T-helper 1 cell treated with Interleukin-12 subunit alpha and Interleukin-12 subunit beta and Interleukin-4 antibody, amounts not matched to agents 30 μg/mL and 1 μg/mL, for 36 hours (primary cell): ENCODE results near the gene OSGEP.

Experiments used
- H3K27ac Mint-ChIP-seq: one replicate; pipeline ENCODE4 v1.8.0; 2021; ENCODE audit warnings: mild to moderate bottlenecking, mixed read lengths
- H3K27me3 Mint-ChIP-seq: one replicate; pipeline ENCODE4 v1.8.0; 2021; ENCODE audit warnings: low read depth, mixed read lengths
- H3K36me3 Mint-ChIP-seq: one replicate; pipeline ENCODE4 v1.8.0; 2021; ENCODE audit warnings: low read depth, mixed read lengths
- H3K4me1 Mint-ChIP-seq: one replicate; pipeline ENCODE4 v1.8.0; 2021; ENCODE audit warnings: low read depth, mixed read lengths
- H3K4me3 Mint-ChIP-seq: one replicate; pipeline ENCODE4 v1.8.0; 2021; ENCODE audit warnings: mild to moderate bottlenecking, moderate library complexity, mixed read lengths
- H3K9me3 Mint-ChIP-seq: one replicate; pipeline ENCODE4 v1.8.0; 2021; ENCODE audit warnings: mixed read lengths

The OSGEP gene

GRCh38 chr14:20412876-20413743, 41.5 kb downstream of the OSGEP start, which contains the start of gene TEP1:
Gene TEP1 (minus strand): TSS chr14:20413501. CDS start chr14:20408439, 5,062 bp downstream.
- peaks cover 31% of the 10 kb centered on the region for H3K4me1 Mint-ChIP-seq
- H3K9me3 Mint-ChIP-seq = no peaks in the 10 kb centered on the region
- H3K27ac Mint-ChIP-seq = peak within 1 kb of the TSS; percentile 96
- H3K4me3 Mint-ChIP-seq = peak within 1 kb of the TSS; percentile 99
- H3K36me3 Mint-ChIP-seq = peaks cover 8% of the 10 kb centered on the region
- H3K27me3 Mint-ChIP-seq = no peaks in the 10 kb centered on the region

- Mint-ChIP-seq H3K36me3 (peaks cover 12% of the 10 kb centered on the region), H3K4me3 (peak overlapping the region; percentile 99), H3K27ac (peak overlapping the region; percentile 96), H3K9me3 (no peaks in the 10 kb centered on the region), H3K27me3 (no peaks in the 10 kb centered on the region), H3K4me1 (peaks cover 33% of the 10 kb centered on the region)
Observed at GRCh38 chr14:20412411-20412810, 42.2 kb downstream of the OSGEP start.

GRCh38 chr14:20409226-20409625, 45.4 kb downstream of the OSGEP start:
- no peaks in the 10 kb centered on the region for H3K27me3 Mint-ChIP-seq
- H3K9me3 Mint-ChIP-seq = no peaks in the 10 kb centered on the region
- no peak overlapping the region for H3K27ac Mint-ChIP-seq
- H3K4me3 Mint-ChIP-seq = no peak overlapping the region
- H3K36me3 Mint-ChIP-seq = peaks cover 36% of the 10 kb centered on the region
- H3K4me1 Mint-ChIP-seq = peaks cover 39% of the 10 kb centered on the region

GRCh38 chr14:20403521-20403920, 51.1 kb downstream of the OSGEP start:
- Mint-ChIP-seq H3K9me3 (no peaks in the 10 kb centered on the region), H3K4me3 (no peak overlapping the region), H3K36me3 (peaks cover 63% of the 10 kb centered on the region), H3K4me1 (peaks cover 29% of the 10 kb centered on the region), H3K27ac (no peak overlapping the region), H3K27me3 (no peaks in the 10 kb centered on the region)

GRCh38 chr14:20400965-20401593, 53.5 kb downstream of the OSGEP start:
- Mint-ChIP-seq H3K27me3 (no peaks in the 10 kb centered on the region), H3K4me3 (peak overlapping the region; percentile 38), H3K9me3 (no peaks in the 10 kb centered on the region), H3K36me3 (peaks cover 60% of the 10 kb centered on the region), H3K27ac (peak overlapping the region; percentile 67), H3K4me1 (peaks cover 20% of the 10 kb centered on the region)

GRCh38 chr14:20400589-20400964, 54.0 kb downstream of the OSGEP start:
- Mint-ChIP-seq H3K27ac (peak overlapping the region; percentile 67), H3K4me1 (peaks cover 18% of the 10 kb centered on the region), H3K27me3 (no peaks in the 10 kb centered on the region), H3K9me3 (no peaks in the 10 kb centered on the region), H3K4me3 (peak overlapping the region; percentile 38), H3K36me3 (peaks cover 60% of the 10 kb centered on the region)

- no peaks in the 10 kb centered on the region for H3K9me3 Mint-ChIP-seq
- H3K4me3 Mint-ChIP-seq = no peak overlapping the region
- no peak overlapping the region for H3K27ac Mint-ChIP-seq
- H3K4me1 Mint-ChIP-seq = peaks cover 13% of the 10 kb centered on the region
- no peaks in the 10 kb centered on the region for H3K27me3 Mint-ChIP-seq
- peaks cover 43% of the 10 kb centered on the region for H3K36me3 Mint-ChIP-seq
Observed at GRCh38 chr14:20397511-20397910, 57.1 kb downstream of the OSGEP start.
